ENCODE results near the gene ASB8.
A peak's percentile ranks its signal among the peaks of the same experiment; 100 is the strongest.
"Not testable (repeated sequence)": the region's sequence is repeated elsewhere in the genome, so short reads cannot be mapped to it uniquely, and the experiment has no call there.

ASB8 gene

DNA sequence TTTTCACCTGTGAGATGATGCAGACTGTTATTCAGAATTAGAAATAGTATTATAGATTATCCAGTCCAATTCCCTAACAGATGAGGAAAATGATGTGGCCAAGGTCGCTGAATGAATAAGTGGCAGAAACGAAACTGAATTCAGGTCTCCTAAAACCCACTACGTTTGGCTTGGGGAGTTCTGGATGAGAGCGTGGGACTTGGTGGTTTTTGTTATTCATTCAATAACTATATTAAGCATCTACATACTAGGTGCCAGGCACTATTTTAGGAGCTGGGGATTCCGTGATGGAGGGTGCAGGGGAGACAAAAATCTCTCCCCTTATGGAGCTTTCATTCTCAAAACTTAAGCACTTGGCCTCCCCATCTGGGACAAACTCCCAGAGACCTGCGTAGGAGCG lies 25.3 kb upstream of the ASB8 start:
- DNase-seq: no peak

DNA sequence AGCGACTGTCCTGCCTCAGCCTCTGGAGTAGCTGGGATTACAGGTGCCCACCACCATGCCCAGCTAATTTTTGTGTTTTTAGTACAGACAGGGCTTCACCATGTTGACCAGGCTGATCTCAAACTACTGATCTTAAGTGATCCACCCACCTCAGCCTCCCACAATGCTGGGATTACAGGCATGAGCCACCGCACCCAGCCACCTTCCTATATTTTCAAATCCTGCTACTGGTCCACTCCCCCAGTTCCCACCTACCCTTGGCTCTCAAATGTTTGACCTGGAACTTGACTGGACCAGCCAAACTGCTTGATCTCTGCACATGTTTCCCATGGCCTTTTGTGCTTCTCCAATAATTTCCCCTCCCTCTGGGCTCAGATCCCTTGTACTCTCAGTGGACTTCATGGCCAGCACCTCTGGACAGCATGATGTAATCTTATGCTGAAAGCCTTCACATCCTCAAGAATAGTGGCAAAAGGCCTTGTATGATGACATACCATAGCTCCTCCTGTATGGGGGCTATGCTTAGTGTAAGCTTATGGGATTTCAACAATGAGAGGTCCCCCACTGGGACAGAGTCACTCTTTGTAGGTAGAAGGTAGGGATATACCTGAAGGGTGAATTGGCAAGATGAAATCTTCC lies 23.7 kb upstream of the ASB8 start:
- DNase-seq: no peak

DNA sequence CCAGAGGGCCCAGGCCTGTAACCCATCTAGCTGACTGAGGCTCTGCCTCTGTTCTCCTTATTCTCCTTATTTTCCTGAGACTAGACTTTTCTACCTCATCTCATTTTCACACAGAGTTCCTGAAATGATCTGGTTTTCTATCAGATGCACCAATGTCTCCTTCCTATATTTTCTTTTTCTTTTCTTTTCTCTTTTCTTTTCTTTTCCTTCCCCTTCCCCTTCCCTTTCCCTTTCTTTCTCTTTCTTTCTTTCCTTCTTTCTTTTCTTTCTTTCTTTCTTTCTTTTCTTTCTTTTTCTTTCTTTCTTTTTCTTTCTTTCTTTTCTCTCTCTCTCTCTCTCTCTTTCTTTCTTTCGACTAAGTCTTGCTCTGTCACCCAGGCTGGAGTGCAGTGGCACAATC lies 23.1 kb upstream of the ASB8 start:
- no peak for DNase-seq

DNA sequence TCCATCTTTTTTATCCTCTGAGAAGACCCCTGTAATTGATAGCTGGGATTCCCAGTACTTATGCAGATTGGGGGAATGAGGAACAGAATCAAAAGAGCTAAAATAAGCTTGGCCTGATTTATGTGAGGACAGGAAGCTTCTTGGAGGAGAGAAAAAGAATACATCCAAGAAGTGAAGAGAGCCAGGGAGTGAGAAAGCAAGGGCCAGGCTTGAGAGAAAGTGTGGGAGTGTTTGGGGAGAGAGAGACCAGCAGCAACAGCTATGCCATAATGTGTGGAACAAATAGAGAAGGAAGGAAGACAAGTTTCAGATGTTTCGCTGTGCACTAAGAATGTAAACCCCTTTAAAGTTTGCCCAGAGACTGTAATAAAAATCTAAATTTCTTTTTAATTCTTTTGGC lies 22.2 kb upstream of the ASB8 start:
- no peak for DNase-seq

DNA sequence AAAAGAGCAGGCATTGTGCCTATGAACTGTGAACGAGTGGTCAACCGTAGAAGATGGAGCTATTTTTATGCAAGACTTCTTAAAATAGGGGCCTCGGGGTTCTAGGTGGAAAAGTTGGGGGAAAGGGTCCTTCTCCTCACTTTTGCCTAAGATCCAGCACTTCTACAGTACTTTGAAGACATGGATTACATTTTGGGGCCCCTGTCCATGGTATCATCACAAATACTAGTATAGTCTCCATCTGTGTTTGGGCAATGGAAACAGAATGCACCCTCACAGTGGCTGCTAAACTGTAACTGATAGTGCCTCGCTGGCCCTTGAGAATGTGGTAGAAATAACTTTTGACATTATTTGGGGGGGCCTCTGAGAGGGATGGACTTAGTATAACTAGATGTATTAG lies 20.7 kb upstream of the ASB8 start:
- no peak for DNase-seq

DNA sequence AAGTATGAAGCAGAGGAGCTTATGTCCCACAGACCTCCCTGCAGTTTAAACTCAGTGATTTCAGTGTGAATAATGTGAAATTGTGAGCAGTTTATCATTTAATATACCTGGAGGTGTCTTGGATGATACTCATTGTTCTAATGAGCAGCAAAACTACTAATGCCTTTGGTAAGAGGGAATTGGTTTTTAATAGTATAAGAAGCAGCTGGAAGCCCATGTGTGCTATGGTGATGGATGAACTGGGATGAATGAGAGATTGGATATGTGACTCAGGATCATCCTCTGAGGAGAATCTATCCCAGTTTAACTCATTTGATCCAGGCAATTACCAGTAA lies 19.1 kb upstream of the ASB8 start:
- DNase-seq: no peak

DNA sequence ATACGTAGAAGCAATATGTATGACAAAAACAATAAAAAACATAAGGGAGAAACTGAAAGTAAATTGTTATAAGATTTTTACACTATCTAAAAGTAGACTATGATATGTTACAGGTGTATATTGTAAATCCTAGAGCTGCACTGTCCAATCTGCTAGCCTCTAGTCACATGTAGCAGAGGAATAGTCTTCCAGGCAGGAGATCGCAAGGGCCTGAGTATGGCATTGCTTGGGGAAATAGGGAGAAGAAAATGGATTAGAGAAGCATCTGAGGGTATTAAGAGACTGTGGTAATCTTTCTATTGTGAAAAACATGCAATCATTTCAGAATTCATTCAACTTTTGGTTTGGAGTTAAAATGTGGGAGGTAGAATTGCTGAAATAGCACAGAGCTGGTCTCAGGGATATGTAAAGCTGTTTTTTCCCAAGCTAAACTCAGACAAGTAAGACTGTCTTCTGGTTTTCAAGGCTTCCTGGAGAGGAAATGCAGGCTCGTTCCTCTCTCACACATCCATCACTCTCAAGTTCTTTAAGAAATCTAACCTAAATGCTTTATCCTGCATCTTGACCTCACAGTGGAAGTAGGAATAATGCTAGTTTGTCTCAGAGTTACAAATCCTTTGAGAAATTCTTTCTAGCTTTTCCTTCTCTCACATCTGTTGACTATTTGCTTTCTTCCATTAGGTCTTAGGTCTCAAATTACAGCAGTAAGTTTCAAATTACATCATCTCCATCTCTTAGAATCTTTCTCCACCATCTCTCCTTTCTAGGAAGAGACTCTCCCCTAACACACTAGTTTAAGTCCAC lies 18.5 kb upstream of the ASB8 start:
- DNase-seq: no peak

DNA sequence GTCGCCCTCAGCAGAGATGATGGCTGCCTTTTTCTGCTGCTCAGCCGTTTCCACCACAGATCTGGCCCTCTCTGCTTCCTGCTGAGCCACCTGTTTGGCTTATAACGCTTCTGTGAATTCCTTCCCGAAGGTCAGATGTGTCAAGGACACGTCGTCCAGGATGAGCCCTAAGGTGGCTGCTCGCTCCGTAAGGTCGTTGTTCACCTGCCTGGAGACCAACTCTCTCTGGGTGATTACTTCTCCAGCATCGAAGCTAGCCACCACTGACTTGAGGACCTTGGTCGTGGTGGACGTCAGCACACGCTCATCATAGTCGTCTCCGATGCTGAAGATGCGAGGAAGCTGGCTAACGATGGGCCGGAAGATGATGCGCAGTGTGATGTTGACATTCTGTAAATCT lies 11.7 kb upstream of the ASB8 start:
- DNase-seq: no peak

DNA sequence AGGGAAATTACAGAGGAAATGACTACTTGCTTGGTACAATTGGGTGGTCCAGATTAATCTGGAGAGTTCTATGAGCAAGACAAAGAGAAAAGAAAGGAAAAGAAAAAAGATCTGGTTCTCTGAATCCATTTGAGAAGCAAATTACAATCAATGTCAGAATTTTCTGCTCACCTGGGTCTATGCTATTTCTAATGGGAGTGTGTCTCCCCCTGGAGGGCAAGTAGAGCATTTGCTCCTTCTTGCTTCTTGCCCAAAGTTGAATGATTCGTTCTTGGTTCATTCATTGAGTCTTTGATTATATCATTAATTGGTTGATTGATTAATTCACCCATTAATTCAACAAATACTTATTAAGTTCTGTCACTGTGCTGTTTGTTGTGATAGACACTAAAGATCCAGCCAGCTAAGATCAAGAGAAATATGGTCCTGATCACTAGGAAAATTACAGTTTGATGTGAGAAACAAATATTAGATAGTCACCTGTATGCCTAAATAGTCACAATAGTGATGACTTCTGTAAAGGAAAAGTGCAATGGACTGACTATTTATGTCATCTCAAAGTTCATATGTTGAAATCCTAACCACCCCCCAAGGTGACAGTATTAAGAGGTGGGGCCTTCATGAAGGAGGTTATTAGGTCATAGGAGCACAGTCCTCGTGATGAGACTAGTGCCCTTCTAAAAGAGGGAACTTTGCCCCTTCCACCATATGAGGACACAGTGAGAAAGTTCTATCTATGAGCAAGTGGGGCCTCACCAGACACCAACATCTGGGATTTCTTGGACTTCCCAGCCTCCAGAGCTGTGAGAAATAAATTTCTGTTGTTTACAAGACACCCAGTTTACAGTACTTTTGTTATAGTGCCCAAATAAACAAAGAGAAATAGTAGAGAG lies 8.0 kb upstream of the ASB8 start:
- DNase-seq: peak; percentile 51

DNA sequence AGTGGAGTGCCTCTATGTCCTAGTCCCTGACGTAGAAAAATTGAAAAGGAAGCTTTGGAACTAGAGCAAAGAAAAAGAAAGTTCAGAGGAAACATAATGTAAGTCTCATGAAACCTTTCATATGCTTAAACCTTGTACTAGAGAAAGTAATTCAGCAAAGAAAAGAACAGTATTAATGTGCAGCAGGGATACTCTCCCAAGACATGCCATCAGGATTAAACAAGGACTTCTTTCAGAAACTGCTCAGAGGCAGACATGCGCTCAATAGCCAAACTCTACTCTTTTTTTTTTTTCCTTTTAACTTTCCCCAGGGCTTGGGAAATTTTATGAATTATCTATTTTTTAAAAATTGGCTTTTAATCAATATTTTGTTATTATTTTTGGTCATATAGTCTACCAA lies 7.1 kb upstream of the ASB8 start:
- no peak for DNase-seq

DNA sequence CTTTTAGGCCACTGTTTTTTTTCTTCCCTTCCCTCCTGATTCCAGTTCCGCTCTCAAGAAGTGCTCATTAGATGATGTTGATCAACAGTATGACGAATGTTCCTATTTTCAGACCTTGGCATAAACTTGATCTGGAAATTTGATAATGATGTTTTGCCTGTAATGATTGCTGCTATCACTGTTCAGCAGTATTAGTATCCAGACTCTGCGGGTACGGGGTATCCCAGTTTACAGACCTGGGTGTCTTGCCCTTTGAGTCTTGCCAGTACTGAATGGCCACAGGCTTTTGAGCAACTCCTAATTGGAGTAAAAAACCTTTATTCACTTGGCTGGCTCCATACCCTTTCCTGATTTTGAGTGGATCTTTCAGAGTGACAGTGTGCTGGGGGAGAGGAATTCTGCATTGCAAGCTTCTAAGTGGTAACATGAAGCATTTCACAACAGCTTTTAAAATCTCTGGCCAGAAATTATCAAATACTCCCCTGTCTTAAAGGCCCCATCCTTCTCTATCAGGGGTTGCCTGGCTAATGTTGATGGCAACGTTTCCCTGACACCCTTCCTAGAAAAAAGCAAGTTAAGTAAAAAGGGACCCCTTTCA lies 5.9 kb upstream of the ASB8 start:
- no peak for DNase-seq

DNA sequence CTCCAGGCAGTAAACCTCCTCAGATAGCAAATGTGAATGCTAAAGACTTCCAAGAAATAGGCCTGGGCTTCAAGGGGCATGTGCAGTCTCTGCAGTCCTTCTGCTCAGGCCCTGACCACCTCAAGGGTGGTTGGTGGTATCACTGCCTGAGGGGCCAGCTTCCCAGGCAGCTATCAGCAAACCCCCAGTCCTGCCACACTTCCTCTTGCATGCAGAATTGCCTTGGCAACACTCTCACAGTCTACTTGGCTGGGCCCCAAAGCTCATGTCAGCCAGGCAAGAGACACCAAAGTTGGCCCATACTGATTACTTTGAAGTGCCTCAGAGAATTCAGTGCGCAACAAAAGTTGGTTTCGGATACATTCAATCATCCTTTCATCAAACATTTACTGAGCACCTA lies 3.5 kb upstream of the ASB8 start:
- DNase-seq: no peak

DNA sequence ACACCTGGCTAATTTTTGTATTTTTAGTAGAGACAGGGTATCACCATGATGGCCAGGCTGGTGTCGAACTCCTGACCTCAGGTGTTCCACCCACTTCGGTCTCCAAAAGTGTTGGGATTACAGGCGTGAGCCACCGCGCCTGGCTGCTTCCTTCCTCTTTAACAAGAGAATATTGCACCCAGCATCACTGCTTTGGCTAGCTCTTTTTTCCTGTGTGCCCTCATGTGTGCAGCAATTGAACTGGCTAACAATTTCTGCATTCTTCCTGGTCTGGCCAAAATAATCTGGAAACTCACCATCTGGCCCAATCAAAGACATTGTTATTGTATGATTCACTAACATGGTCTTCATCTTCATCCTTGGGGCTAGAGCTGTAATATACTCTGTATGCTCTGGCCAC lies 2.7 kb upstream of the ASB8 start:
- DNase-seq: no peak

DNA sequence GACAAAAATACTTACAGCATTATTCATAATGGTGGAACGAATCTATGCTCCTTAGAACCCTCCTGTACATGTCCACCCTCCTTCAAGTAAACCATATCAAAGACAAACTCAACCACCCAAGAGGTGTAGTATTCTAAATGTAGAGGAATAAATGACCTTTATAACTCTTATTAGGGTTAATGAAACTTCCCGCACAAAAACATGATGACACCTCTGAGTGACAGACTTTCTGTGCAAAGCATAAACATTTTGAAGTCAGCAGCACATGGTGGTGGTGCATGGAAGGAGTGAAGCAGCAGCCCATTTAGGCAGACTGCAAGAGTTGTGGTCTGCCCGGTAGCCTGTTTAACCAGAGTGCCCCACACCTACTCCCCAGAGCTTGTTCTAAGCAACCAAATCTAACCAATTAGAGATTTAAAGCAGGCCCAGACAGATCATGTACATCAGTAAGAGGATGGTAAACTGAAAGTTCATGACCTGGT lies 615 bp upstream of the ASB8 start:
- no peak for DNase-seq

DNA sequence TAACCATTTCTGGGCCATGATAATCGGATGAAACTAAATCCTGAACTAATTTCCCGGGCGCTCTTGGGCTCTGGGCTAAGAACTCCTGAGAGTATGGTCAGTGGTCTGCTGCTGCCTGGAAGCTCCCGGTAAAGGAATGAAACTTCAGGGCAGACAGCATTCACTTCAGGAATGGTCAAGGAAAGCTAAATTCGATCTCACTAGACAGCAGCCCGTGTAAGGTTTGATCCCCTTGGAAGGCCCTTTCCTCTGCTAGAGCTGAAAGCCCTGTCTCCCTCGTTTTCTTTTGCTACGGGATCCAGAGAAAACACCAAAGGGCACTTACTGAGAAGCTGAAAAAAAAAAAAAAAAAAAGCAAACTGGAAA lies 680 bp downstream of the ASB8 start:
- DNase-seq: no peak

DNA sequence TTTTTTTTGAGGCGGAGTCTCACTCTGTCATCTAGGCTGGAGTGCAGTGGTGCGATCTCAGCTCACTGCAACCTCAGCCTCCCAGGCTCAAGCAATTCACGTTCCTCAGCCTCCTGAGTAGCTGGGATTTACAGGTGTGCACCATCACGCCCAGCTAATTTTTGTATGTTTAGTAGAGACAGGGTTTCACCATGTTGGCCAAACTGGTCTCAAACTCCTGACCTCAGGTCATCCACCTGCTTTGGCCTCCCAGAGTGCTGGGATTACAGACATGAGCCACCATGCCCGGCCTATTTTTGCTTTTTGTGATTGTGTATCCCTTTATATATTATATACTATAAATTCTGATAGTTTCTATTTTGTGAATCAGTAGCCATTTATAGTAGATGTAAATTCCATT lies 1.5 kb downstream of the ASB8 start:
- not testable (repeated sequence) for DNase-seq

DNA sequence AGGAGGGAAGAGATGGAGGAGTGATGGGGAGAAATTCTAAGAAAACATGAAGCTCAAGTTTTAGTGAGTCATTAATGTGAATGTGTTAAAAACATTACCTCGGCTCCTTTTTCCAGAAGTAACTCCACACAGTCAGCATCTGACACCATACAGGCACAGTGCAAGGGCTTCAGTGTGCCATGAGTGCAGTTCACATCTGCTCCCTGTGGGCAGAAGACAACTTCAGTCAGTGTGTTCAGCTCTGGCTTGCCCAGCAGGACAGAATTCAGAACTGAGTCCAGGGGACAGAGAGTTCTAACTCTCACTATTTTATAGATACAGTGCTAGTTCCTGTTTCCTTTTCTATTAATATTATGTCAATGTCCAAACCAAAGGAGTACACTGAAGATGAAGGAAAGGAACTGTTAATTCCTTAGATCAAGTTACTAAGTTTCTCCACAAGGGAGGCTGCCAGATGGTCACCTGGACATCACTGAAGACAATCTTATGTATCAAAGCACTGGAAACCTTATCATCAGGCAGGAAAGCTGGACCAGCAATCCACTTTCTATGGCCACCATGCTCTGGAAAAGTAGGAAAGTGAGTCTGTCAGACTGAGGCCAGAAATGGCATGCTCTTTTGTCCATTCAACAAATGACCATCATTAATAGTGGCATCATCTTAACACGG lies 6.1 kb downstream of the ASB8 start:
- no peak for DNase-seq

DNA sequence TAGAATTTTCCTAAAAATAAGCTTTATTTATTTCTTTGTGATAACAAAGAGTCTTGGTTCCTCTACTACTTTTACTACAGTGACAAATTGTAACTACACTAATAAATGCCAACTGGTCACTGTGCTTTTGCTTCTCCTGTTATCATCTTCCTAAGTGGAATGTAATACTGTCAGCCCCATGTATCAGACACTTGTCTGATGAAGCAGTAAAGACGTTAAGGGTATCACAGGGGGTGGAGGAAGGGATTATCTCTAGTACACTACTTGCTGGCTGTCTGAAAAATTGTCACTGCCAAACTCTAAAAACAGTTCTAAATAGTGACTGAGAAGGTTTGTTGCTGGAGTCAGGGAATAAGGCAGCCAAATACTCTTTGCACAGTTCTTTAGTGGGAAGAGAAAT lies 11.3 kb downstream of the ASB8 start:
- no peak for DNase-seq

DNA sequence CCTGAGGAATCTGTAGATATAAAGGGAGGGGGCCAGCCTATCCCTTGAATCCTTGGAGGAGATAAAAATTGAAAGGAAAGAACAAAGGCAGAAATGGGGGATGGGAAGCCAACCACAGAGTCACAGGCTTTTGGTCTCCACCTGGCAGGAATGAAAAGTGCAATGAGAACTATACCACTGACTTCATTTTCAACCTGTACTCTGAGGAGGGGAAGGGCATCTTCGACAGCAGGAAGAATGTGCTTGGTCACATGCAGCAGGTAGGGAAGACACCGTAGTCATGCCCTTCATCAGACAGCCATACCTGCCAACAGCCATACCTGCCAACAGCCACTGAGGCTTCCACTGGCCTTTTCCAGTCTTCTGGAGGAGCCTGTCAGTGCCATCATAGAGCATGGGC lies 13.4 kb downstream of the ASB8 start:
- no peak for DNase-seq

DNA sequence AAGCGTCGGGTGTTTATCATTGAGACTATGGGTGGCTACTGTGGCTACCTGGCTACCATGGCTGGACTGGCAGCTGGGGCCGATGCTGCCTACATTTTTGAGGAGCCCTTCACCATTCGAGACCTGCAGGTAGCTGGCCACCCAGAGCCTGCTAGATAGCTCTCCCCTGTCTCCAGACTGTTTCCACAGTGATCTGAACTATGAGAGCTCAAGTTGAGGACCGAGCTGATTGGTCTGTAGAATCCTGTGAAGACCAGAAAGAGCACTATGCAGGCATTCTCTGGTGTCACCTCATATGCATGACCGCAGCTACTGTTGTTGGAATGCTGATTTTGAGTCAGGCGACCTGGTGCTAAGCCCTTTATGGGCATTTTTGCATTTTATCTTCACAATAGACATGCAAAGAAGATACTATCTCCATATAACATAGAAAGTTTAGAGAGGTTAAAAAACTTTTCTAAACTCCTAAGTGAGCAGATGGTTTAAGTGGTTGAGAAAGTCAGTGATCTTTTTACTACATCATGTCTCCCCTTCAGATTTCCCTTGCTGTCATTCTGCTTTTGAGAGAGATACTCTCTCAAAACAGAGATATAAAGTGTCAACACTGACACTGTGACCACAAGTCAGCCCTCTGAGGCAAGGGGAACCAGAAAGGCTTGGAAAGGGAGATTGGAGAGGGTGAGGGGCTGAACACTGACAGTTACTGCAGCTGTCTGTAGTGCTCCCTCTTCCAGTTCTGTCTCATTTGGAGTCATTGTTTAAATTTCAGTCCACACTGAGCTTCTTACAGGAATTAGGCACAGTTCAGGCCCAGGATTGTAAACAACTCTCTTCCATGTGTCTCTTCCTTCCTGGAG lies 14.3 kb downstream of the ASB8 start:
- no peak for DNase-seq

DNA sequence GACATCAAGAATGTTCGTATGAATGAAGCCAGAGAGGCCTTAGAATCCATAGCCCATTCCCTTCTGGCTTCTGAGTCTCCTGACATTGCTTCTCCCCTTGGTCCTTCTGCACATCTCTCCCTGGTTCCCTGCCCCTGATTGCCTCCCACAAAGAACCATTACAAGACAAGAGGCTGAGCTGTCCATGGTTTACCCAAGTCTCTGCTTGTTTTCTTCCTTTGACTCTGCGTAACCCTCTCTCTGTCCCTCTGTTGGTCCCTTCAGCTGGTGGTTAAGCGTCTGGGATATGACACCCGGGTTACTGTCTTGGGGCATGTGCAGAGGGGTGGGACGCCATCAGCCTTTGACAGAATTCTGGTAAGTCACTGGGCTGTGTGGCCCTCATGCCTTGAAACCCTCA lies 22.3 kb downstream of the ASB8 start:
- DNase-seq: no peak

DNA sequence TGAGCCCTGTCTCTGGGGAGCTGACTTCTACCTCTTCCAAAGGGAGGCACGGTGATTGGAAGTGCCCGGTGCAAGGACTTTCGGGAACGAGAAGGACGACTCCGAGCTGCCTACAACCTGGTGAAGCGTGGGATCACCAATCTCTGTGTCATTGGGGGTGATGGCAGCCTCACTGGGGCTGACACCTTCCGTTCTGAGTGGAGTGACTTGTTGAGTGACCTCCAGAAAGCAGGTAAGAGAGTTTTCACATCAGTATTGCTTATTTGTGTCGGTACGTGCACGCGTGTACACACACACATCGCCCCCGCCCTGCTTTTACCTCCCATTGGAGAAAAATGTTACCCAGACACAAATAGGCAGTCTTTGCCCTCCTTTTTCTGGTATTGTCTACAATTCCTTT lies 24.5 kb downstream of the ASB8 start:
- no peak for DNase-seq
